Measurements from ENCODE around the gene DHRSX. TPM values are rescaled to one million over a fixed set of nuclear protein-coding genes. Genes with fewer than 3 reads are reported as not detected.
"Not testable (repeated sequence)": the region's sequence is repeated elsewhere in the genome, so short reads cannot be mapped to it uniquely, and the experiment has no call there.

Gene DHRSX
- total RNA-seq, 1 experiment from 2014 or later, result 14.0 TPM

GRCh38 chrX:2265658-2266444 is 234.9 kb downstream of the DHRSX start:
- not testable (repeated sequence) for H3K4me2 ChIP-seq (ENCODE audit: low read depth, low read length, poor library complexity, severe bottlenecking); H3K36me3 ChIP-seq (ENCODE audit: insufficient read depth, low read length); H3K4me1 ChIP-seq (ENCODE audit: low read length)

GRCh38 chrX:2264179-2265030 is 236.4 kb downstream of the DHRSX start:
- no peaks in the 10 kb centered on the region for H4K20me1 ChIP-seq (ENCODE audit: insufficient read depth, low read depth, low read length)
- H3K9me3 ChIP-seq (ENCODE audit: low read length), result no peaks in the 10 kb centered on the region
- H3K27me3 ChIP-seq (ENCODE audit: low read length), result no peaks in the 10 kb centered on the region
- no peak overlapping the region for H2AFZ ChIP-seq (ENCODE audit: low read length)
- H3K4me2 ChIP-seq (ENCODE audit: low read depth, low read length, poor library complexity, severe bottlenecking), result no peak overlapping the region
- H3K79me2 ChIP-seq (ENCODE audit: low read length), result no peaks in the 10 kb centered on the region
- H3K4me1 ChIP-seq (ENCODE audit: low read length), result no peaks in the 10 kb centered on the region
- H3K9me2 ChIP-seq (replicated peaks; ENCODE audit: insufficient read depth, low read length), result no peaks in the 10 kb centered on the region
- H3K27ac ChIP-seq (ENCODE audit: low read length), result no peak overlapping the region
- H3K9ac ChIP-seq (ENCODE audit: low read length), result no peak overlapping the region
- no peak for DNase-seq
- no peak overlapping the region for H3K4me3 ChIP-seq (ENCODE audit: low read length)
- no peaks in the 10 kb centered on the region for H3K36me3 ChIP-seq (ENCODE audit: insufficient read depth, low read length)

More at GRCh38 chrX:2265658-2266444, 234.9 kb downstream of the DHRSX start:
- not testable (repeated sequence) for H3K9me3 ChIP-seq (ENCODE audit: low read length); H4K20me1 ChIP-seq (ENCODE audit: insufficient read depth, low read depth, low read length); DNase-seq; H3K27ac ChIP-seq (ENCODE audit: low read length); H2AFZ ChIP-seq (ENCODE audit: low read length); H3K27me3 ChIP-seq (ENCODE audit: low read length); H3K79me2 ChIP-seq (ENCODE audit: low read length); H3K9ac ChIP-seq (ENCODE audit: low read length); H3K9me2 ChIP-seq (replicated peaks; ENCODE audit: insufficient read depth, low read length); H3K4me3 ChIP-seq (ENCODE audit: low read length)

GRCh38 chrX:2263203-2263602 is 237.6 kb downstream of the DHRSX start:
- H3K9me3 ChIP-seq (ENCODE audit: low read length), result no peaks in the 10 kb centered on the region
- no peak overlapping the region for H3K4me3 ChIP-seq (ENCODE audit: low read length)
- no peaks in the 10 kb centered on the region for H3K79me2 ChIP-seq (ENCODE audit: low read length)
- no peaks in the 10 kb centered on the region for H4K20me1 ChIP-seq (ENCODE audit: insufficient read depth, low read depth, low read length)
- H3K4me1 ChIP-seq (ENCODE audit: low read length), result no peaks in the 10 kb centered on the region
- no peaks in the 10 kb centered on the region for H3K36me3 ChIP-seq (ENCODE audit: insufficient read depth, low read length)
- no peak for DNase-seq
- no peak overlapping the region for H3K4me2 ChIP-seq (ENCODE audit: low read depth, low read length, poor library complexity, severe bottlenecking)
- no peak overlapping the region for H3K9ac ChIP-seq (ENCODE audit: low read length)
- H2AFZ ChIP-seq (ENCODE audit: low read length), result no peak overlapping the region
- no peaks in the 10 kb centered on the region for H3K27me3 ChIP-seq (ENCODE audit: low read length)
- no peaks in the 10 kb centered on the region for H3K9me2 ChIP-seq (replicated peaks; ENCODE audit: insufficient read depth, low read length)
- no peak overlapping the region for H3K27ac ChIP-seq (ENCODE audit: low read length)

- H2AFZ ChIP-seq (ENCODE audit: low read length), result no peak overlapping the region
- no peak overlapping the region for H3K9ac ChIP-seq (ENCODE audit: low read length)
- no peak overlapping the region for H3K4me3 ChIP-seq (ENCODE audit: low read length)
- H3K9me3 ChIP-seq (ENCODE audit: low read length), result no peaks in the 10 kb centered on the region
- DNase-seq, result no peak
- no peaks in the 10 kb centered on the region for H3K36me3 ChIP-seq (ENCODE audit: insufficient read depth, low read length)
- H3K27me3 ChIP-seq (ENCODE audit: low read length), result no peaks in the 10 kb centered on the region
- H3K4me1 ChIP-seq (ENCODE audit: low read length), result no peaks in the 10 kb centered on the region
- H3K4me2 ChIP-seq (ENCODE audit: low read depth, low read length, poor library complexity, severe bottlenecking), result no peak overlapping the region
- no peaks in the 10 kb centered on the region for H4K20me1 ChIP-seq (ENCODE audit: insufficient read depth, low read depth, low read length)
- no peaks in the 10 kb centered on the region for H3K79me2 ChIP-seq (ENCODE audit: low read length)
- H3K27ac ChIP-seq (ENCODE audit: low read length), result no peak overlapping the region
- H3K9me2 ChIP-seq (replicated peaks; ENCODE audit: insufficient read depth, low read length), result no peaks in the 10 kb centered on the region
Observed at GRCh38 chrX:2262668-2263055, 238.1 kb downstream of the DHRSX start.

- Histone ChIP-seq H3K79me2 (ENCODE audit: low read length) (no peaks in the 10 kb centered on the region), H2AFZ (ENCODE audit: low read length) (no peak overlapping the region), H3K27me3 (ENCODE audit: low read length) (no peaks in the 10 kb centered on the region), H3K27ac (ENCODE audit: low read length) (no peak overlapping the region), H3K4me2 (ENCODE audit: low read depth, low read length, poor library complexity, severe bottlenecking) (no peak overlapping the region), H3K36me3 (ENCODE audit: insufficient read depth, low read length) (no peaks in the 10 kb centered on the region), H4K20me1 (ENCODE audit: insufficient read depth, low read depth, low read length) (no peaks in the 10 kb centered on the region), H3K9me2 (replicated peaks; ENCODE audit: insufficient read depth, low read length) (no peaks in the 10 kb centered on the region), H3K9me3 (ENCODE audit: low read length) (no peaks in the 10 kb centered on the region), H3K4me3 (ENCODE audit: low read length) (no peak overlapping the region), H3K4me1 (ENCODE audit: low read length) (no peaks in the 10 kb centered on the region), H3K9ac (ENCODE audit: low read length) (no peak overlapping the region)
- DNase-seq, result no peak
Observed at GRCh38 chrX:2261831-2262667, 238.7 kb downstream of the DHRSX start.

- H3K9ac ChIP-seq (ENCODE audit: low read length), result no peak overlapping the region
- H3K9me2 ChIP-seq (replicated peaks; ENCODE audit: insufficient read depth, low read length), result no peaks in the 10 kb centered on the region
- peaks cover 10% of the 10 kb centered on the region for H3K9me3 ChIP-seq (ENCODE audit: low read length)
- no peaks in the 10 kb centered on the region for H3K4me1 ChIP-seq (ENCODE audit: low read length)
- no peak overlapping the region for H3K4me2 ChIP-seq (ENCODE audit: low read depth, low read length, poor library complexity, severe bottlenecking)
- DNase-seq, result no peak
- H3K27me3 ChIP-seq (ENCODE audit: low read length), result no peaks in the 10 kb centered on the region
- H3K4me3 ChIP-seq (ENCODE audit: low read length), result no peak overlapping the region
- H3K79me2 ChIP-seq (ENCODE audit: low read length), result no peaks in the 10 kb centered on the region
- H3K36me3 ChIP-seq (ENCODE audit: insufficient read depth, low read length), result no peaks in the 10 kb centered on the region
- H2AFZ ChIP-seq (ENCODE audit: low read length), result no peak overlapping the region
- H4K20me1 ChIP-seq (ENCODE audit: insufficient read depth, low read depth, low read length), result no peaks in the 10 kb centered on the region
- H3K27ac ChIP-seq (ENCODE audit: low read length), result no peak overlapping the region
Observed at GRCh38 chrX:2252331-2253065, 248.3 kb downstream of the DHRSX start.

- Histone ChIP-seq H3K36me3 (ENCODE audit: insufficient read depth, low read length) (no peaks in the 10 kb centered on the region), H3K9me2 (replicated peaks; ENCODE audit: insufficient read depth, low read length) (no peaks in the 10 kb centered on the region), H3K4me2 (ENCODE audit: low read depth, low read length, poor library complexity, severe bottlenecking) (no peak overlapping the region), H3K27ac (ENCODE audit: low read length) (no peak overlapping the region), H3K4me1 (ENCODE audit: low read length) (no peaks in the 10 kb centered on the region), H3K9ac (ENCODE audit: low read length) (no peak overlapping the region), H3K9me3 (ENCODE audit: low read length) (peaks cover 10% of the 10 kb centered on the region), H4K20me1 (ENCODE audit: insufficient read depth, low read depth, low read length) (no peaks in the 10 kb centered on the region), H3K4me3 (ENCODE audit: low read length) (no peak overlapping the region), H3K79me2 (ENCODE audit: low read length) (no peaks in the 10 kb centered on the region), H3K27me3 (ENCODE audit: low read length) (no peaks in the 10 kb centered on the region), H2AFZ (ENCODE audit: low read length) (no peak overlapping the region)
- no peak for DNase-seq
Observed at GRCh38 chrX:2251211-2251610, 249.6 kb downstream of the DHRSX start.
